ENCODE results near the gene LONP2.

Gene LONP2

GRCh38 chr16:48330189-48330840 lies 86.2 kb downstream of the LONP2 start:
- H3K27me3 ChIP-seq (replicated peaks; ENCODE audit: control insufficient read depth, insufficient read depth, low read length, poor library complexity, severe bottlenecking) = no peaks in the 10 kb centered on the region
- H3K27ac ChIP-seq (ENCODE audit: insufficient read depth, low read length, poor library complexity, severe bottlenecking) = no peak overlapping the region
- no peaks in the 10 kb centered on the region for H3K9me3 ChIP-seq (ENCODE audit: control insufficient read depth, low read length)
- no peaks in the 10 kb centered on the region for H3K4me1 ChIP-seq (ENCODE audit: control insufficient read depth, insufficient read depth, low read length, poor library complexity, severe bottlenecking)
- peaks cover 24% of the 10 kb centered on the region for H3K36me3 ChIP-seq (ENCODE audit: control insufficient read depth, insufficient read depth, low read length)
- H3K4me3 ChIP-seq (ENCODE audit: insufficient read depth, low read depth, low read length, poor library complexity, severe bottlenecking) = no peak overlapping the region
- DNase-seq = no peak

DNA sequence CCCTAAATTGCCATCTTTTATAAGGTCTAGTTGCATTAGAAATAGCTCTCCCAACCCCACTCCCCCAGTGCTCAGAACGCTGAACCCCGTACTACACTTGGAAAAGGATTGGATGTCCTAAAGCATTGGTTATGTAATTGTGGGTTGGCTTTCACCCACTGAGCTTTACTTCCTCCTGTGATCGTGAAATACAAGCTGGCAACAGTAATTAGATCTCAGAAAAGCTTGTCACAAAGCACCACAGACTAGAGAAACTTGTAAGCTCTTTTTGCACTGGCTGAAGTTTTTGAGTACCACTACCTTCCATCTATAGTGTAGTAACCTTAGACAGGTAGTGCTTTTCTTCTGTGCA lies 86.7 kb downstream of the LONP2 start:
- no peak for DNase-seq
- no peak overlapping the region for H3K27ac ChIP-seq (ENCODE audit: insufficient read depth, low read length, poor library complexity, severe bottlenecking)

DNA sequence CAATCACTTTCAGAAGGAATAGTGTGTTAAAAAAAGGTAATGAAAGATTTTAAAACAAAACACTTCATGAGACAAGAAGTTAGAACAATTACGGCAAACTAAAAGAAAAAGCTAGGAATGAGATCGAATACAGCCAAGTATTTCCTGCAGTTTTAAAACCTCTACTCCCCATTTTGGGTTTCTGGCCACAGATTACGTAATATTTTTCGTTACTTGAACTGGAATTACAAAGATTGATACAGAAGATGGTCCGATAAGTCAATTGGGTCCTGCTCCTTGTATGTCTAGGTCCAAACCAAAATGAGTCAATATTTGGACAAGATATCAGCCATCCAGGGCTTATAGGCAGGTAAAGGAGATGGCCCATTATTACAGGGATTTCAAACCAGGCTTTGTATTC lies 88.9 kb downstream of the LONP2 start:
- H3K27me3 ChIP-seq (replicated peaks; ENCODE audit: control insufficient read depth, insufficient read depth, low read length, poor library complexity, severe bottlenecking) = no peaks in the 10 kb centered on the region
- no peak overlapping the region for H3K27ac ChIP-seq (ENCODE audit: insufficient read depth, low read length, poor library complexity, severe bottlenecking)
- no peak for DNase-seq
- no peaks in the 10 kb centered on the region for H3K4me1 ChIP-seq (ENCODE audit: control insufficient read depth, insufficient read depth, low read length, poor library complexity, severe bottlenecking)
- no peak overlapping the region for H3K4me3 ChIP-seq (ENCODE audit: insufficient read depth, low read depth, low read length, poor library complexity, severe bottlenecking)
- H3K9me3 ChIP-seq (ENCODE audit: control insufficient read depth, low read length) = no peaks in the 10 kb centered on the region
- peaks cover 30% of the 10 kb centered on the region for H3K36me3 ChIP-seq (ENCODE audit: control insufficient read depth, insufficient read depth, low read length)

More for the DNA sequence above, 86.7 kb downstream of the LONP2 start:
- Histone ChIP-seq H3K4me3 (ENCODE audit: insufficient read depth, low read depth, low read length, poor library complexity, severe bottlenecking) (no peak overlapping the region), H3K36me3 (ENCODE audit: control insufficient read depth, insufficient read depth, low read length) (peaks cover 29% of the 10 kb centered on the region), H3K9me3 (ENCODE audit: control insufficient read depth, low read length) (no peaks in the 10 kb centered on the region), H3K27me3 (replicated peaks; ENCODE audit: control insufficient read depth, insufficient read depth, low read length, poor library complexity, severe bottlenecking) (no peaks in the 10 kb centered on the region), H3K4me1 (ENCODE audit: control insufficient read depth, insufficient read depth, low read length, poor library complexity, severe bottlenecking) (no peaks in the 10 kb centered on the region)

DNA sequence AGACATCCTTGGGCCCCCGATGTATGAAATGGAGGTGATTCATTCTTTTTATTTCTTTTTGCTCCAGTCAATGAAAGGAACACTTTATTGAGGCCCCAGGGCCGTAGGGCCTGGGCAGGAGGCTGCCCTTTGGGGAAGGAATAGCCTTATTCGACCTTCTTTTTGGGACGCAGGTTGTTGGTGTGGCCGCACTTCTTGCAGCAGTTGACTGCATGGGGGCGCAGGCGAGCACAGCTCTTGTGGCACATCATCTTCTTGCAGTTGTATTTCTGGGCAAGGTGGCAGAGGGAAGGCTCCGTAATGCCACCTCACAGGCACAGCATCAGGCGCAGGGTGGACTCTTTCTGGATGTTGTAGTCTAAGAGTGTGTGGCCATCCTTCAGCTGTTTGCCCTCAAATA lies 90.2 kb downstream of the LONP2 start:
- Histone ChIP-seq H3K27ac (ENCODE audit: insufficient read depth, low read length, poor library complexity, severe bottlenecking) (no peak overlapping the region), H3K4me3 (ENCODE audit: insufficient read depth, low read depth, low read length, poor library complexity, severe bottlenecking) (no peak overlapping the region), H3K27me3 (replicated peaks; ENCODE audit: control insufficient read depth, insufficient read depth, low read length, poor library complexity, severe bottlenecking) (no peaks in the 10 kb centered on the region), H3K4me1 (ENCODE audit: control insufficient read depth, insufficient read depth, low read length, poor library complexity, severe bottlenecking) (no peaks in the 10 kb centered on the region), H3K36me3 (ENCODE audit: control insufficient read depth, insufficient read depth, low read length) (peaks cover 31% of the 10 kb centered on the region), H3K9me3 (ENCODE audit: control insufficient read depth, low read length) (no peaks in the 10 kb centered on the region)
- DNase-seq = no peak

DNA sequence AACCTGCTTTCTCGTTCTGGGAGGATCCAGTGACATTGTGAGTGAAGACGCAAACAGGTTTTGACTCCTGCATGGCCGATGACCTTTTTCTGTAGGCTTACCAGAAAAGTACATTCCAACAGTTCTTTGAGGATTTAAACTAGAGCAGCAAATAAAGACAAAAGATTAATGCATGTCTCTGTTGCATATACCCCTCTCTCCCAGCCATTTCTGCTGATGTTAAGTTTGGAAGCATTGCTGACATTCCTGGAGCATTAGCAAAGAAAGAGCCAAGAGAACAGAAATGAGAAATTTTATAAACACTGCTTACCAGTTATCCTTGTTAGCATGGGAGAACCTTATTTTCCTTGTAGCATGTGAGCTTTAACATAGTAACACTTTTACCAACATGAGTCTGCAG lies 91.9 kb downstream of the LONP2 start:
- H3K27ac ChIP-seq (ENCODE audit: insufficient read depth, low read length, poor library complexity, severe bottlenecking) = no peak overlapping the region
- no peaks in the 10 kb centered on the region for H3K9me3 ChIP-seq (ENCODE audit: control insufficient read depth, low read length)
- H3K27me3 ChIP-seq (replicated peaks; ENCODE audit: control insufficient read depth, insufficient read depth, low read length, poor library complexity, severe bottlenecking) = no peaks in the 10 kb centered on the region
- H3K4me3 ChIP-seq (ENCODE audit: insufficient read depth, low read depth, low read length, poor library complexity, severe bottlenecking) = no peak overlapping the region
- H3K36me3 ChIP-seq (ENCODE audit: control insufficient read depth, insufficient read depth, low read length) = peaks cover 40% of the 10 kb centered on the region
- DNase-seq = no peak
- no peaks in the 10 kb centered on the region for H3K4me1 ChIP-seq (ENCODE audit: control insufficient read depth, insufficient read depth, low read length, poor library complexity, severe bottlenecking)

DNA sequence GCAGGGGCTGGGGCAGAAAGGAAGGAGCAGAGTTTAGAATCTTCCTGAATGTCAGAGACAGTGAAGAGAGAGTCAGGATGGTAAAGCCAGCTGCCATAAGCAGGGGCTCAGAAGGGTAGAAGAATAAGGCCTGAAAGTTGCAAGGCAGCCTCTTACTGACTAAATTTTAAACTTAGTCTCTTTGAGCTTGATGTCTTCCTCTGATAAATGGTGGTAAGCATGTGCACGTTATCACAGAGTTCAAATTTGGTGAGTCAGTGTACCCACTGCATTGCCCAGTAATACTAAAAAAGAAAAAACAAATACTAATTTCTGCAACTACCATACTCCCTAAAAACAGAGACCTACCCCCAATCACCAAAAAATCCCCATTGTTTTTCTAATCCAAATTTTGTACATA lies 96.0 kb downstream of the LONP2 start:
- H3K4me3 ChIP-seq (ENCODE audit: insufficient read depth, low read depth, low read length, poor library complexity, severe bottlenecking) = no peak overlapping the region
- H3K36me3 ChIP-seq (ENCODE audit: control insufficient read depth, insufficient read depth, low read length) = peaks cover 30% of the 10 kb centered on the region

DNA sequence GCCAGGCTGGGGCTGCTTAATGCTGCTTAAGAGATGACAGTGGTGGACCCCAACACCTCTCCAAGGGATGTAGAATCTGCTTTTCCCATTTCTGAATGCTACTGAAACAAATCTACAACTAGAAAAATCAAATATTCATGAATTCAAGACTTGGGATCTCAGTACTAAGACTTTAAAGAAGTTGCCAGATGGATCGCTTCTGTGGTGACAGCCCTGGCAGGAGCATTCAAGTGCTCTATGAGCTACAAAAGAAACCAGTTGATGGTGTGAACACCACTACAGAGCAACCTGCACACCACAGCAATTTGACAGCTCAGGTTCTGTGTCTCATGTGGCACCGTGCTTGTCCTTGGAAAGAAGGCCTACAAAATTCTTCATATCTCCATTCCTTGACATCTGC lies 98.5 kb downstream of the LONP2 start:
- DNase-seq = no peak
- Histone ChIP-seq H3K4me3 (ENCODE audit: insufficient read depth, low read depth, low read length, poor library complexity, severe bottlenecking) (no peak overlapping the region), H3K4me1 (ENCODE audit: control insufficient read depth, insufficient read depth, low read length, poor library complexity, severe bottlenecking) (no peaks in the 10 kb centered on the region), H3K9me3 (ENCODE audit: control insufficient read depth, low read length) (no peaks in the 10 kb centered on the region), H3K27me3 (replicated peaks; ENCODE audit: control insufficient read depth, insufficient read depth, low read length, poor library complexity, severe bottlenecking) (no peaks in the 10 kb centered on the region), H3K36me3 (ENCODE audit: control insufficient read depth, insufficient read depth, low read length) (peaks cover 23% of the 10 kb centered on the region), H3K27ac (ENCODE audit: insufficient read depth, low read length, poor library complexity, severe bottlenecking) (no peak overlapping the region)

More for the DNA sequence above, 96.0 kb downstream of the LONP2 start:
- Histone ChIP-seq H3K9me3 (ENCODE audit: control insufficient read depth, low read length) (no peaks in the 10 kb centered on the region), H3K27me3 (replicated peaks; ENCODE audit: control insufficient read depth, insufficient read depth, low read length, poor library complexity, severe bottlenecking) (no peaks in the 10 kb centered on the region), H3K27ac (ENCODE audit: insufficient read depth, low read length, poor library complexity, severe bottlenecking) (no peak overlapping the region), H3K4me1 (ENCODE audit: control insufficient read depth, insufficient read depth, low read length, poor library complexity, severe bottlenecking) (no peaks in the 10 kb centered on the region)
- no peak for DNase-seq

GRCh38 chr16:48347191-48347865 lies 103.2 kb downstream of the LONP2 start:
- Histone ChIP-seq H3K4me1 (ENCODE audit: control insufficient read depth, insufficient read depth, low read length, poor library complexity, severe bottlenecking) (no peaks in the 10 kb centered on the region), H3K4me3 (ENCODE audit: insufficient read depth, low read depth, low read length, poor library complexity, severe bottlenecking) (no peak overlapping the region), H3K9me3 (ENCODE audit: control insufficient read depth, low read length) (no peaks in the 10 kb centered on the region), H3K36me3 (ENCODE audit: control insufficient read depth, insufficient read depth, low read length) (peaks cover 31% of the 10 kb centered on the region), H3K27me3 (replicated peaks; ENCODE audit: control insufficient read depth, insufficient read depth, low read length, poor library complexity, severe bottlenecking) (no peaks in the 10 kb centered on the region), H3K27ac (ENCODE audit: insufficient read depth, low read length, poor library complexity, severe bottlenecking) (no peak overlapping the region)
- DNase-seq = no peak

- H3K27me3 ChIP-seq (replicated peaks; ENCODE audit: control insufficient read depth, insufficient read depth, low read length, poor library complexity, severe bottlenecking) = no peaks in the 10 kb centered on the region
- no peaks in the 10 kb centered on the region for H3K9me3 ChIP-seq (ENCODE audit: control insufficient read depth, low read length)
- DNase-seq = no peak
- peaks cover 37% of the 10 kb centered on the region for H3K36me3 ChIP-seq (ENCODE audit: control insufficient read depth, insufficient read depth, low read length)
- H3K4me1 ChIP-seq (ENCODE audit: control insufficient read depth, insufficient read depth, low read length, poor library complexity, severe bottlenecking) = no peaks in the 10 kb centered on the region
- no peak overlapping the region for H3K27ac ChIP-seq (ENCODE audit: insufficient read depth, low read length, poor library complexity, severe bottlenecking)
- H3K4me3 ChIP-seq (ENCODE audit: insufficient read depth, low read depth, low read length, poor library complexity, severe bottlenecking) = no peak overlapping the region
Observed at GRCh38 chr16:48347980-48348379, 103.9 kb downstream of the LONP2 start.

DNA sequence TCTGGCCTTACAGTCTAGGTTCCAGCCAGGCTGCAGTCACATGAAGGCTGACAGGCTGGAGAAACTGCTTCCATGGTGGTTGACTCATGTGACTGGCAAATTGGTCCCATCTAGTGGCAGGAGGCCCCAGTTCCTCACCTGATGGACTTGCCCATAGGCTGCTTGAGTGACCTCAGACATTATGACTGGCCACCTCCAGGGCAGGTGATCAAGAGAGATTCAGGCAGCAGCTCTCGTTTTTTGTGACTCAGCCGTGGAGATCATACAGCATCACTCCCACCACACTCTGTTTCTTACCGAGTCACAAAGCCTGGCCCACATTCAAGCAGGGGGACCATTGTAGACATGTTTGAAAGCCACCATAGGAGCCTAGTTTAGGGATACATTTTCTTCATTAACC lies 106.6 kb downstream of the LONP2 start:
- peaks cover 38% of the 10 kb centered on the region for H3K36me3 ChIP-seq (ENCODE audit: control insufficient read depth, insufficient read depth, low read length)
- no peak for DNase-seq
- no peaks in the 10 kb centered on the region for H3K27me3 ChIP-seq (replicated peaks; ENCODE audit: control insufficient read depth, insufficient read depth, low read length, poor library complexity, severe bottlenecking)
- H3K4me3 ChIP-seq (ENCODE audit: insufficient read depth, low read depth, low read length, poor library complexity, severe bottlenecking) = no peak overlapping the region
- H3K4me1 ChIP-seq (ENCODE audit: control insufficient read depth, insufficient read depth, low read length, poor library complexity, severe bottlenecking) = peaks cover 3% of the 10 kb centered on the region
- H3K27ac ChIP-seq (ENCODE audit: insufficient read depth, low read length, poor library complexity, severe bottlenecking) = no peak overlapping the region
- no peaks in the 10 kb centered on the region for H3K9me3 ChIP-seq (ENCODE audit: control insufficient read depth, low read length)

Data from effector memory CD4-positive, alpha-beta T cell (primary cell).